Liver (tissue), 9 donors: Measurements from ENCODE around the gene PRDM5. TPM values are rescaled to one million over a fixed set of nuclear protein-coding genes. Genes with fewer than 3 reads are reported as not detected.

Experiments
- DNase-seq: peaks from one replicate; pipeline ENCODE4 v3.0.0-alpha.2; 2017; ENCODE audit warnings: low spot score
- H3K27ac ChIP-seq, 2 donors: one replicate each; pipeline ENCODE4 v1.7.0; 2013; ENCODE audit warnings: inconsistent platforms in 2 of 2, low read length in 2 of 2, control low read depth in 1 of 2, low read depth in 1 of 2, mild to moderate bottlenecking in 1 of 2
- H3K27me3 ChIP-seq, 4 donors: one replicate each; pipeline versions ENCODE4 v1.6.1 to v1.7.0; 2013; ENCODE audit warnings: low read length in 3 of 4, inconsistent platforms in 1 of 4, mild to moderate bottlenecking in 1 of 4, moderate library complexity in 1 of 4; ENCODE audit not compliant: control insufficient read depth in 4 of 4, insufficient read depth in 4 of 4
- H3K36me3 ChIP-seq, 4 donors: one replicate each; pipeline versions ENCODE4 v1.6.1 to v1.7.0; 2013; ENCODE audit warnings: low read length in 3 of 4, mild to moderate bottlenecking in 3 of 4, low read depth in 1 of 4, moderate library complexity in 1 of 4; ENCODE audit not compliant: control insufficient read depth in 4 of 4, insufficient read depth in 3 of 4
- H3K4me1 ChIP-seq, 4 donors: one replicate each; pipeline versions ENCODE4 v1.6.1 to v1.7.0; 2013; ENCODE audit warnings: low read length in 3 of 4, mild to moderate bottlenecking in 3 of 4, moderate library complexity in 1 of 4; ENCODE audit not compliant: control insufficient read depth in 4 of 4, insufficient read depth in 4 of 4
- H3K4me3 ChIP-seq, 3 donors: one replicate each; pipeline versions ENCODE4 v1.6.1 to v1.7.0; 2013; ENCODE audit warnings: low read length in 3 of 3, control low read depth in 1 of 3, low read depth in 1 of 3, mild to moderate bottlenecking in 1 of 3
- H3K9ac ChIP-seq, 2 donors: one replicate each; pipeline ENCODE4 v1.7.0; 2013; ENCODE audit warnings: low read length in 2 of 2, mild to moderate bottlenecking in 2 of 2, moderate library complexity in 2 of 2, control low read depth in 1 of 2, low read depth in 1 of 2
- H3K9me3 ChIP-seq, 4 donors: one replicate each; pipeline versions ENCODE4 v1.6.1 to v1.7.0; 2013; ENCODE audit warnings: low read length in 3 of 4; ENCODE audit not compliant: control insufficient read depth in 4 of 4
- ATF3 ChIP-seq: IDR thresholded peaks from 2 replicates; pipeline ENCODE4 v1.6.1; 2016; ENCODE audit warnings: antibody characterized with exemption
- CTCF ChIP-seq: fragments of 150-350 bp; IDR thresholded peaks from 2 replicates; pipeline ENCODE4 v1.5.1; 2017; ENCODE audit warnings: improper control_type of control experiment, low read depth, low read length; ENCODE audit not compliant: missing input control
- EGR1 ChIP-seq, 2 donors: IDR thresholded peaks; 2 replicates each; pipeline ENCODE4 v1.6.1; 2016 to 2018; ENCODE audit warnings: antibody characterized with exemption in 2 of 2, low read depth in 2 of 2
- FOXA1 ChIP-seq: IDR thresholded peaks from 2 replicates; pipeline ENCODE4 v1.6.1; 2016; ENCODE audit warnings: antibody characterized with exemption
- FOXA2 ChIP-seq: IDR thresholded peaks from 2 replicates; pipeline ENCODE4 v1.6.1; 2016; ENCODE audit warnings: antibody characterized with exemption
- GABPA ChIP-seq, 2 donors: IDR thresholded peaks in 1 of 2; conservative IDR thresholded peaks in 1 of 2; 2 replicates each; pipeline ENCODE4 v1.6.1; 2016; ENCODE audit warnings: antibody characterized with exemption in 2 of 2, mild to moderate bottlenecking in 1 of 2, moderate library complexity in 1 of 2
- HNF4A ChIP-seq, 2 donors: conservative IDR thresholded peaks; 2 replicates each; pipeline ENCODE4 v1.6.1; 2016; ENCODE audit warnings: antibody characterized with exemption in 2 of 2, mild to moderate bottlenecking in 2 of 2
- HNF4G ChIP-seq: IDR thresholded peaks from 2 replicates; pipeline ENCODE4 v1.6.1; 2016; ENCODE audit warnings: antibody characterized with exemption
- JUND ChIP-seq, 2 donors: IDR thresholded peaks; 2 replicates each; pipeline ENCODE4 v1.6.1; 2016; ENCODE audit warnings: antibody characterized with exemption in 2 of 2
- MAX ChIP-seq: IDR thresholded peaks from 2 replicates; pipeline ENCODE4 v1.6.1; 2016; ENCODE audit warnings: antibody characterized with exemption
- NR2F2 ChIP-seq: IDR thresholded peaks from 2 replicates; pipeline ENCODE4 v1.6.1; 2016; ENCODE audit warnings: antibody characterized with exemption
- RAD21 ChIP-seq, 2 donors: IDR thresholded peaks; 2 replicates each; pipeline ENCODE4 v1.6.1; 2016; ENCODE audit warnings: antibody characterized with exemption in 2 of 2, mild to moderate bottlenecking in 2 of 2
- REST ChIP-seq: IDR thresholded peaks from 2 replicates; pipeline ENCODE4 v1.6.1; 2016; ENCODE audit warnings: antibody characterized with exemption, mild to moderate bottlenecking
- RXRA ChIP-seq, 2 donors: IDR thresholded peaks; 2 replicates each; pipeline ENCODE4 v1.6.1; 2017 to 2018; ENCODE audit warnings: antibody characterized with exemption in 2 of 2, mild to moderate bottlenecking in 1 of 2
- SP1 ChIP-seq: IDR thresholded peaks from 2 replicates; pipeline ENCODE4 v1.6.1; 2018; ENCODE audit warnings: antibody characterized with exemption, mild to moderate bottlenecking
- TAF1 ChIP-seq: conservative IDR thresholded peaks from 2 replicates; pipeline ENCODE4 v1.6.1; 2016; ENCODE audit warnings: antibody characterized with exemption, mild to moderate bottlenecking
- YY1 ChIP-seq: IDR thresholded peaks from 2 replicates; pipeline ENCODE4 v1.6.1; 2016; ENCODE audit warnings: antibody characterized with exemption, mild to moderate bottlenecking
- ZBTB33 ChIP-seq: IDR thresholded peaks from 2 replicates; pipeline ENCODE4 v1.6.1; 2016; ENCODE audit warnings: antibody characterized with exemption
- WGBS: extraction: QIAGEN DNeasy Blood & Tissue Kit; methylation state at CpG from one replicate; pipeline ENCODE4 v1.1.7; 2013; 5-methylcytosine and 5-hydroxymethylcytosine counted together
- polyA plus RNA-seq, 2 donors: library from polyadenylated mRNA; stranded (reverse) in 1 of 2; unstranded in 1 of 2; fragments of 200-250 nt in 1 of 2; fragments of >200 nt in 1 of 2; fragmentation: Nextera tagmentation in 1 of 2; extraction: Ambion mirVana in 1 of 2; gene quantifications; one replicate each; pipeline versions ENCODE4 v1.2.1 to v1.2.3, GENCODE V29; 2013 to 2015
- total RNA-seq, 2 donors: library from RNA; depleted of rRNA; stranded (reverse); fragments of >200 nt; gene quantifications; one replicate each; pipeline ENCODE4 v1.2.3, GENCODE V29; 2014
- donor health status: healthy.
- donor health status: healthy.
- donor health status: healthy.
- donor health status: healthy.
- donor health status: healthy.

PRDM5 gene
- total and polyA plus RNA-seq, 4 donors = 0.17 to 4.0 (median 1.1) TPM

- no peaks in the 10 kb centered on the region for H3K4me1 ChIP-seq
- no peaks in the 10 kb centered on the region for H3K9me3 ChIP-seq
- H3K27me3 ChIP-seq = no peaks in the 10 kb centered on the region
- H3K36me3 ChIP-seq = no peaks in the 10 kb centered on the region
- 82% methylated on average over 2 of the region's 2 CpGs for WGBS
- TF ChIP-seq ATF3 (no peak), REST (no peak), FOXA2 (no peak)
- H3K27ac ChIP-seq = no peak overlapping the region
- H3K9ac ChIP-seq = no peak overlapping the region
- no peak for DNase-seq
- no peak overlapping the region for H3K4me3 ChIP-seq
These were observed 161.5 kb downstream of the PRDM5 start for GRCh38 chr4:120761070-120761469.

- Histone ChIP-seq H3K9ac (no peak overlapping the region), H3K27ac (no peak overlapping the region), H3K36me3 (no peaks in the 10 kb centered on the region), H3K4me3 (no peak overlapping the region), H3K9me3 (no peaks in the 10 kb centered on the region), H3K4me1 (no peaks in the 10 kb centered on the region), H3K27me3 (no peaks in the 10 kb centered on the region)
- TF ChIP-seq REST = no peak
- TF ChIP-seq RXRA (IDR thresholded peaks at IDR 0.05) = no peak
- no peak for TF ChIP-seq FOXA2
- no peak for TF ChIP-seq JUND (IDR thresholded peaks at IDR 0.05)
- no peak for TF ChIP-seq HNF4G
- TF ChIP-seq EGR1 (IDR thresholded peaks at IDR 0.05; ENCODE audit: low read depth in 2 of 2) = no peak
- TF ChIP-seq GABPA (IDR thresholded peaks at IDR 0.05 in 1 of 2, conservative IDR thresholded peaks at IDR 0.05 in 1 of 2) = no peak
- TF ChIP-seq YY1 = no peak
- TF ChIP-seq ZBTB33 = no peak
- TF ChIP-seq RAD21 (IDR thresholded peaks at IDR 0.05) = no peak
- TF ChIP-seq FOXA1 = no peak
- no peak for TF ChIP-seq TAF1
- TF ChIP-seq HNF4A (conservative IDR thresholded peaks at IDR 0.05) = no peak
- TF ChIP-seq NR2F2 = no peak
- no peak for TF ChIP-seq SP1
- TF ChIP-seq ATF3 = no peak
- TF ChIP-seq CTCF = no peak
- no peak for TF ChIP-seq MAX
- no peak for DNase-seq
- 84% methylated on average over 2 of the region's 2 CpGs for WGBS
These were observed 162.5 kb downstream of the PRDM5 start for GRCh38 chr4:120760047-120760446.
